Measurements from ENCODE around the gene NOP9.

Gene NOP9

GRCh38 chr14:24264298-24264697 is 35.4 kb upstream of the NOP9 start:
- DNase-seq, result no peak

- no peak for DNase-seq
Observed at GRCh38 chr14:24266344-24267244, 33.1 kb upstream of the NOP9 start.

- DNase-seq, result no peak
Observed at GRCh38 chr14:24267516-24267915, 32.1 kb upstream of the NOP9 start.

GRCh38 chr14:24268225-24268624 is 31.4 kb upstream of the NOP9 start:
- no peak for DNase-seq

- no peak for DNase-seq
Observed at GRCh38 chr14:24269368-24269767, 30.3 kb upstream of the NOP9 start.

- DNase-seq, result no peak
Observed at GRCh38 chr14:24269910-24270536, 29.6 kb upstream of the NOP9 start.

- DNase-seq, result no peak
Observed at GRCh38 chr14:24270537-24271133, 29.0 kb upstream of the NOP9 start.

- DNase-seq, result peak; percentile 93
Observed at GRCh38 chr14:24271134-24271833, 28.4 kb upstream of the NOP9 start, which contains the start of gene RABGGTA. RABGGTA (minus strand) TSS chr14:24271597; CDS start chr14:24271115, 482 bp downstream.

- DNase-seq, result no peak
Observed at GRCh38 chr14:24271834-24272263, 27.8 kb upstream of the NOP9 start.

- DNase-seq, result no peak
Observed at GRCh38 chr14:24272467-24272866, 27.2 kb upstream of the NOP9 start.

GRCh38 chr14:24273422-24273998 is 26.1 kb upstream of the NOP9 start:
- DNase-seq, result no peak

- no peak for DNase-seq
Observed at GRCh38 chr14:24274101-24274543, 25.5 kb upstream of the NOP9 start.

- no peak for DNase-seq
Observed at GRCh38 chr14:24277071-24277470, 22.6 kb upstream of the NOP9 start.

GRCh38 chr14:24277606-24278321 is 21.9 kb upstream of the NOP9 start:
- DNase-seq, result no peak

GRCh38 chr14:24278424-24278823 is 21.2 kb upstream of the NOP9 start:
- DNase-seq, result no peak

- DNase-seq, result no peak
Observed at GRCh38 chr14:24279301-24280186, 20.1 kb upstream of the NOP9 start.

GRCh38 chr14:24280797-24281460 is 18.7 kb upstream of the NOP9 start:
- DNase-seq, result no peak

- no peak for DNase-seq
Observed at GRCh38 chr14:24281636-24282035, 18.0 kb upstream of the NOP9 start.

- no peak for DNase-seq
Observed at GRCh38 chr14:24282736-24283135, 16.9 kb upstream of the NOP9 start.

- no peak for DNase-seq
Observed at GRCh38 chr14:24283796-24284460, 15.7 kb upstream of the NOP9 start.
